AG09319 (cell line): Measurements from ENCODE around the gene OSBP2.

Experiments used
- DNase-seq: peaks from one replicate; pipeline ENCODE4 v3.0.0-alpha.2; 2010; ENCODE audit warnings: low read depth; ENCODE audit errors: extremely low read depth
- TF ChIP-seq, protein P1 (sequence below): IDR thresholded peaks from 2 replicates; pipeline ENCODE4 v1.5.1; 2011; ENCODE audit warnings: low read depth, mild to moderate bottlenecking, inconsistent platforms, low read length, moderate library complexity

OSBP2 gene

DNA sequence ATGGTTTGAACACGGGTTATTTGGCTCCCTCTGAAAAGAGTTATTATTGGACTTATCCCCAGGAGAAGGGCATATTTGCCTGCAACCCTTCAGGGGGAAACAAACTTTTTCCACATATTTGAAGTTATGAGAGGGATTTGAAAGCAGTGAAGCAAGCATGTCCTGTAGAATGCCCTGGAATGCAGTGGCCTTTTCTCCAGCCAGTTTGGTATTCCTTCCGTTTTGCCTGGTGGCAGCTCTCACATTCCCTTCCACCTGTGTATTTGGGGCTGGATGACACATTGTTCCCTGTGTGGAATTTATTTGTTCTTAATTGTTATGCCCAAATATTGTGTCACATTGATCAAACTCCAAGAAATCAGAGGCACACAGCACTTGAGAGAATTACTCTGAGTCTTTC lies 59.0 kb downstream of the OSBP2 start:
- no peak for DNase-seq
- TF ChIP-seq, protein P1, sequence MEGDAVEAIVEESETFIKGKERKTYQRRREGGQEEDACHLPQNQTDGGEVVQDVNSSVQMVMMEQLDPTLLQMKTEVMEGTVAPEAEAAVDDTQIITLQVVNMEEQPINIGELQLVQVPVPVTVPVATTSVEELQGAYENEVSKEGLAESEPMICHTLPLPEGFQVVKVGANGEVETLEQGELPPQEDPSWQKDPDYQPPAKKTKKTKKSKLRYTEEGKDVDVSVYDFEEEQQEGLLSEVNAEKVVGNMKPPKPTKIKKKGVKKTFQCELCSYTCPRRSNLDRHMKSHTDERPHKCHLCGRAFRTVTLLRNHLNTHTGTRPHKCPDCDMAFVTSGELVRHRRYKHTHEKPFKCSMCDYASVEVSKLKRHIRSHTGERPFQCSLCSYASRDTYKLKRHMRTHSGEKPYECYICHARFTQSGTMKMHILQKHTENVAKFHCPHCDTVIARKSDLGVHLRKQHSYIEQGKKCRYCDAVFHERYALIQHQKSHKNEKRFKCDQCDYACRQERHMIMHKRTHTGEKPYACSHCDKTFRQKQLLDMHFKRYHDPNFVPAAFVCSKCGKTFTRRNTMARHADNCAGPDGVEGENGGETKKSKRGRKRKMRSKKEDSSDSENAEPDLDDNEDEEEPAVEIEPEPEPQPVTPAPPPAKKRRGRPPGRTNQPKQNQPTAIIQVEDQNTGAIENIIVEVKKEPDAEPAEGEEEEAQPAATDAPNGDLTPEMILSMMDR: no peak

DNA sequence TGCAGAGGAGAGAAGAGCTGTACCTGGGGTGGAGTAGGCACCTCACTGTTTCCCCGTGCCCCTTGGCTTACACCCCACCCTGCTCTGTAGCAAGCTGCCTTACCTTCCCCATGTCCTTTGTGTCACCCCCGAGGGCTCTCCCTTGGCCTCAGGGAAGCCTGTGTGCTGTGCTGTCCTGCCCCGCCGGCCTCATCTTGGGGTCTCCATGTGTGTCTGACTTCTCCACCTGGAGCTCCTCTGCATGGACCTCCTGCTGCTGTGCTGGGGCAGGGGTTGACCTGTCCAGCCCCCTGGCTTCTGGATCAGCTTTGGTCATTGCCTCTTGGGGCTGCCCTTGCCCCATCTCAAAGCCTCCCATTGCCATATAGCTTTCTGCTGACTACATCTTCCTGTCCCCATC lies 59.8 kb downstream of the OSBP2 start:
- TF ChIP-seq, protein P1: no peak
- DNase-seq: no peak

DNA sequence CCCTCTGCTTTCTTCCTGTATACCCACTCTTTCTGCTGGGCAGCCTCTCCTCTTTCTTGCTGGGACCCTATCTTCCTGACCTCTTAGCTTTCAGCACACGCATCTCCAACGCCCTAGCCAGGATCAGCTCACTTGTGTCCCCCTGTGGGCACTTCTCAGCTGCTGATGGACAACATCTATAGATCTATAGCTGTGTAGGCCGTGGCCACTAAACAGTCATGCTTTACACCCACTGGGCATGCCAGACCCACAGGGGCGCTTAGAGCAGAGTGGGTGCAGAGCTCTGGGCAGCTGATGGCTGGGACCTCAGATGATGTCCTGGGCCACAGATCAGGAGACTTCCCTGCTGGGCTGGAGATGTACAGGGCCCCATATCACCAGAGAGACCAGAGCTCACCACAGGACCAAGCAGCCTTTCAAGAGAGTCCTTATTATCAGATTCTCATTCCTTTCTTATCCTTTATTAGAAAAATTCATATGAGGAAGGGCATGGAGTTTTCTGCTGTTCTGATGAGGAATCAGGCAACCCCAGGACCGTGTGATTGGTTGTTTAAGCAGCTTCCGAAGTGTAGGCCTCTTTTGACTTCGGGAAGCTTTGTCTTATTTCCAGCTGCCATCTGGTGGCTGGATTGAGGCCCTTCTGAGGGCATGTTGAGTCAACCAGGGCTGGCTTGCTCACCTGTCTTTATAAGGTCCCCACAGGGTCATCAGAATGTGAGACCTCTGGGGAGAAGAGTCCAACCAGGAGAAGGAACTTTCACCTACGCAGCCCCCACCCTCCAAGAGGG lies 60.5 kb downstream of the OSBP2 start:
- TF ChIP-seq, protein P1: peak; percentile 94
- DNase-seq: peak; percentile 66

DNA sequence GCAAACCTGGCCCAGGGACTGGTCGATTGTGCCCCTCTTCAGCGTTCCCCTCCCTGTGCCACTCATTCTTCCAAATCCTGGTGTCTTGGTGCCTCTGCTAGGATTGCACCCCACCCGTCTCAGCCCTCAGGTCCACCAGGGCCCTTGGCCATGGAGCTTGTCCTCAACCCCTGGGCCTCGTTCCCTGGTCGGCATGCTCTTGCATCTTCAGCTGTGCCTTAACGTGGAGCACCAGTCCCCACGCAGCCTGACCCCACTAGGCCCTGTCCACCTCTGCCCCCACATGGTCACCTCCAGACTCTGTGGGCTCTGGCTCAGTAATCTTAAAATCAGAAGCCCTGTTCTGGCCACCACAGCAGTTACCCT lies 61.1 kb downstream of the OSBP2 start:
- TF ChIP-seq, protein P1: no peak
- DNase-seq: no peak

DNA sequence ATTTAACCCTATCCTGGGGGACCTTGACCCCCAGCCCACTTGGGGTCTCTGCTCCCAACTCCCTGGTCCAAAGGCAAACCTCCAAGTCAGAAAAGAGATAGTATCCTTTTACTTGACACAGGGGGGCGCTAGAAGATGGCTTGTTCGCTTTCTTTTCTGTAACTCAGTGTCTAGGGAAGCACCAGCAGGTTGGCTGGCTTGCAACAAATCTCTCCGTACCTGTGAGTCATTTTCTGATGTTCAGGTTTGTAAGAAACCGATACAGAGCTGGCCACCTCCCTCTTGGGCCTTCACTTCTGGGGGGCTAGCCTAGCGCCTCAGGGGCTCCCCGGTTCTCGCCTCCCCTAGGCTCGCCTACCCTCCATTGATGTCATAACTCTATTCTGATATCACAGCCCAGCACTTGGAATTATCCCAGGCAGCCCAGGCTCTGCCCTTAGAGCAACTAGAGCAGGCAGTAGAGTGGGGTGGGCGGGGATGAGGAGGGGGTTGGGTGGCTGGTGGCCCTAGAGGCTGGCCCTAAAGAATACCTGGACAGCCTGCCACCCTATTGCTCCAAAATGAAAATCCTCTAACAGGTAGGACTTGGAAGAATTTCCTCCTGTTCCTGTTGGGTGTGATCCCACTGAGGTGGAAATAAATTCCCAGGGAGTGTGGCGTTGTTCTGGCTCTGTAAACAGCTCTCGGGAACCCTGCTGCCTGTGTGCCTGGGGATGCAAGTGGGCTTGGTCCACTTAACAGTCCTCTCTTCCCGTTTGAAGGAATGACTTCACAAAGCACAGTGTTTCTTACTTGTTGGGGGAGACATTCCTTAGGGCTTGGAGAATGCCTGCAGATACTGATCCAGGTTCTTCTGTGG lies 69.4 kb downstream of the OSBP2 start:
- TF ChIP-seq, protein P1: peak; percentile 66
- DNase-seq: peak; percentile 55

DNA sequence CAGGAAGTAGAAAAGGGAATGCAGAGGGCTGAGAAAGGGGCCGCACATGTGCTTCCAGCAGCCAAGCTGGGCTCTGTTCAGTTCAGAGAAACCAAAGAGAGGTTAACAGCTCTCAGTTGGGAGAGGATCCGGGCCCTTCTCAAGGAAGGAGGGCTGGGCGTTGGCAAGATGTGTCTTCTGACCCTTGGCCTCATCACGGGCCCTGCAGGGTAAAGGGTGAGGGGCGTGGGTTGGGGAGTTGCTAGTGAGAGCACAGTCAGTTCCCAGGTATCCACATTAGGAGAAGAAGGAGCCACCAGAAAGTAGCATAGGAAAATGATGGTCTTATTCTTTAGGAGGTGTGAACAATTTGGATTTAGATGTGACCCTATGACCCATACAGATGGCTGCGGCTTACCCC lies 73.0 kb downstream of the OSBP2 start:
- no peak for DNase-seq
- TF ChIP-seq, protein P1: no peak

DNA sequence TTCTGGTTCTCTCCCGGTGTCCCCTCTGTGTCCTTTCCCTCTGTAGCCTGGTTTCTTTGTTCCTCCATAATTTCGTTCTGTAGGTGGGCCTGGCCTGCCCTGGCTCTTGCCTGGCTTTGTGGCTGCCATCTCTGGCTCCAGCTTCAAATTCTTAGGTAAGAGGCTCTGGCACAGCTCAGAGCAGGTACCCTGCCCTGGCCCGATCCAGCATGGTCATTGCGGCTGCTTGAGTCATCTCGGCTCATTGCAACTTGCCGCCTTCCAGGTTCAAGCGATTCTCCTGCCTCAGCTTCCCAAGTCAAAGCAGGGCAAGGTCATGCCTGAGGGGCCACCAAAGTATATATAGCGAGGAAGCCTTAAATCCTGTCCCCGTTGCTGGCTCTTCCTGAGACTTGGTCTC lies 76.0 kb downstream of the OSBP2 start:
- DNase-seq: no peak
- TF ChIP-seq, protein P1: no peak
